ENCODE results near the gene ASF1B.
A peak's percentile ranks its signal among the peaks of the same experiment; 100 is the strongest.
"Not testable (repeated sequence)": the region's sequence is repeated elsewhere in the genome, so short reads cannot be mapped to it uniquely, and the experiment has no call there.

Gene ASF1B

DNA sequence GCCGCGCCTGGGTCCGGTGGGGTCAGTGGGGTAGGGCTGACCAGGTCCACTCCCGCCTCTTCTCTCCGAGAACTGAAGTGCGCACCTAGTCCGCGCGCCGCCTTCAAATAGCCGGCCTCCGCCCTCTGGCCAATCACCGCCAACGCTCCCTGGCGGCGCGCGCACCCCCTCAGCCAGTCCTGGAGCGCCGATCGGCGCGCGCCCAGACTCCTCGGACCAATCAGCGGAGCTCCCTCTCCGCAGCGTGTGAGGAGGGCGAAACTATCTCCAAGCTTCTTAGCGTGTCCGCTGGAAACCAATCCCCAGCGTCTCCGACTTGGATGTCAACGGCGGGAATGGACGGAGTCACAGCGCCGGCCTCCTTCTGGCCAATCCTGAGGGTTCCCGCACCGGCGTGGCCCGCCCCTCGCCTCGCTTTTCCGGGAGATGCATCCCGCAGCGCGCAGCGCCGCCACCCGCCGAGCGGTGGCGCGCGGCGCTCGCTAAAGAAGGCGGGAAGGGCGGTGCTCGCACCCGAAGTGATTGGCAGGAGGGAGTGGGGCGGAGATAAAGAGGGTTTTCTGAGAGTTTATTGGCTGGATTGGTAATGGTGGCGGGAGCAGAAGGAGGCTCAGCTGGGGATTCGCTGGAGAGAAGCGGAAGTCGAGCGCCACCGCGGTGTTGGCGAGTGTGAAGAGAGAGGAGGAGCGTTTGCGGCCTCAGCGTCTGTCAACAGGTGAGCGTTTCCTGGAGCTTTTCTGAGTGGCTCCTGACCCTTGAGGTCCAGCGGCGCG, at the start of gene ASF1B:
TSS of gene ASF1B (minus strand) at position 81 of the 773 bp plus-strand sequence. CDS start 133 bp downstream, outside the sequence.
- in situ Hi-C loops (cut with MboI; ENCODE audit: low pct_unique_long_range_greater_than_20kb, low sequenced_read_pairs, unreplicated experiment) = no loop called here
- TF ChIP-seq, protein P1, sequence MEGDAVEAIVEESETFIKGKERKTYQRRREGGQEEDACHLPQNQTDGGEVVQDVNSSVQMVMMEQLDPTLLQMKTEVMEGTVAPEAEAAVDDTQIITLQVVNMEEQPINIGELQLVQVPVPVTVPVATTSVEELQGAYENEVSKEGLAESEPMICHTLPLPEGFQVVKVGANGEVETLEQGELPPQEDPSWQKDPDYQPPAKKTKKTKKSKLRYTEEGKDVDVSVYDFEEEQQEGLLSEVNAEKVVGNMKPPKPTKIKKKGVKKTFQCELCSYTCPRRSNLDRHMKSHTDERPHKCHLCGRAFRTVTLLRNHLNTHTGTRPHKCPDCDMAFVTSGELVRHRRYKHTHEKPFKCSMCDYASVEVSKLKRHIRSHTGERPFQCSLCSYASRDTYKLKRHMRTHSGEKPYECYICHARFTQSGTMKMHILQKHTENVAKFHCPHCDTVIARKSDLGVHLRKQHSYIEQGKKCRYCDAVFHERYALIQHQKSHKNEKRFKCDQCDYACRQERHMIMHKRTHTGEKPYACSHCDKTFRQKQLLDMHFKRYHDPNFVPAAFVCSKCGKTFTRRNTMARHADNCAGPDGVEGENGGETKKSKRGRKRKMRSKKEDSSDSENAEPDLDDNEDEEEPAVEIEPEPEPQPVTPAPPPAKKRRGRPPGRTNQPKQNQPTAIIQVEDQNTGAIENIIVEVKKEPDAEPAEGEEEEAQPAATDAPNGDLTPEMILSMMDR (IDR thresholded peaks at IDR 0.05; ENCODE audit: extremely low read depth, insufficient read depth, missing control alignments) = peak; percentile 96
- peak; percentile 99 for DNase-seq (ENCODE audit: low spot score)

DNA sequence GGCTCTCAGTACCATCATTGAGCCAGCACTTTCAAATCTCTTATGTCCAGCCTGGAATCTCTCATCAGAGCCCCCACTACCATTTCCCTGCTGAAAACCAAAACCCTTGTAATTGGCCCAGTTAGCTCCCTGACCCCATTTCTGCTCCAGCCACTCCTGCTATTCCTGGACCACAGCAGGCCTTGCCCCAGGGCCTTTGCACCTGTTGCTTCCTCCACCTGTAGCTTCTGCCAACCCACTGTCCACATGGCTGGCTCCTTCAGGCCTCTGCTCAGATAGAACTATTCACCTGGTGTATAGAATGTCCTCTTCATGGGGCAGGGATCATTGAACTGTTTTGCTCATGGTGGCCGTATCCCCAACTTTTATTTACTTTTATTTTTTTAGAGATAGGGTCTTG, 49.3 kb upstream of the ASF1B start:
- in situ Hi-C loops (cut with MboI; ENCODE audit: low pct_unique_long_range_greater_than_20kb, low sequenced_read_pairs, unreplicated experiment); DNase-seq (ENCODE audit: low spot score): not testable (repeated sequence)

DNA sequence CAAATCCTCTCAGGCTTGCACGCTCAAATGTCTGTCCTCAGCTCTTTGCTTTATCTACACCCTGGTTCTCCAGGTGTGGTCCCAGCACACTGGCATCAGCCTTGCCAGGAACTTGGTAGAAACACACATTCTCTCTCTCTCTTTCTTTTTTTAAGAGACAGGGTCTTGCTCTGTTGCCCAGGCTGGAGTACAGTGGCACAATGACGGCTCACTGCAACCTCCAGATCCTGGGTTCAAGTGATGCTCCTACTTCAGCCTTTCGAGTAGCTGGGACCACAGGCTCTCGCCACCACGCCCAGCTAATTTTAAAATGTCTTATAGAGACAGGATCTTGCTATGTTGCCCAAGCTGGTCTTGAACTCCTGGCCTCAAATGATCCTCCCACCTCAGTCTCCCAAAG, 48.8 kb upstream of the ASF1B start:
- in situ Hi-C loops (cut with MboI; ENCODE audit: low pct_unique_long_range_greater_than_20kb, low sequenced_read_pairs, unreplicated experiment) = no loop called here
- TF ChIP-seq, protein P1 (IDR thresholded peaks at IDR 0.05; ENCODE audit: extremely low read depth, insufficient read depth, missing control alignments) = no peak
- DNase-seq (ENCODE audit: low spot score) = no peak

DNA sequence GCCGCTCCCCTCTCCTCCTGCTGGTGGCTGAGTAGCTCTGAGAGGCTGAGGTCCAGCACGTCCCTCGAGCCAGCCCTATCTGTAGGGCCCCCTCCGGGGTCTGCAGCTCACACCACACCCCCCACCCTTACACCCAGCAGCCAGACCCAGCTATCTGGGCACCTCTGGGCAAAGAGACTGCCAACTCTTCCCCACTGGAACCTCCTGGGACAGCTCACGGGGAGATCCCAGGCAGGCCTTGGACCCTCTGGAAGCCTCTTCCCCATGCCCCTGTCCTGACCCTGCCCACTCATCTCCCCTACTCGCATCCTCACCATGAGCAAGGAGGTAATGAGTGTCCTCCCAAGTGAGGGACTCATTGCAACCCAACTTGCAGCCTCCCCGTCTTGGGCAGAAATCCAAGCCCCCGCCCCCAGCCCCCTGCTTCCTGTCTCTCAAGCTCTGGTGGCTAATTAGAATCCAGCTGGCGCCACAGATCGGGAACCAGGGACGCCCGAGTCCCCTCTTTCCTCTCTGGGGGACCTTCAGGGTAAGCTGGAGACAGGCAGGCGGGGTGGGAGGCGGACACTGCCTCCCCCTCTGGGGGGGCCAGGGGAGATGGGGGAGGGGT, 47.5 kb upstream of the ASF1B start:
- TF ChIP-seq, protein P1 (IDR thresholded peaks at IDR 0.05; ENCODE audit: extremely low read depth, insufficient read depth, missing control alignments) = no peak
- DNase-seq (ENCODE audit: low spot score) = peak; percentile 23
- in situ Hi-C loops (cut with MboI; ENCODE audit: low pct_unique_long_range_greater_than_20kb, low sequenced_read_pairs, unreplicated experiment) = no loop called here

DNA sequence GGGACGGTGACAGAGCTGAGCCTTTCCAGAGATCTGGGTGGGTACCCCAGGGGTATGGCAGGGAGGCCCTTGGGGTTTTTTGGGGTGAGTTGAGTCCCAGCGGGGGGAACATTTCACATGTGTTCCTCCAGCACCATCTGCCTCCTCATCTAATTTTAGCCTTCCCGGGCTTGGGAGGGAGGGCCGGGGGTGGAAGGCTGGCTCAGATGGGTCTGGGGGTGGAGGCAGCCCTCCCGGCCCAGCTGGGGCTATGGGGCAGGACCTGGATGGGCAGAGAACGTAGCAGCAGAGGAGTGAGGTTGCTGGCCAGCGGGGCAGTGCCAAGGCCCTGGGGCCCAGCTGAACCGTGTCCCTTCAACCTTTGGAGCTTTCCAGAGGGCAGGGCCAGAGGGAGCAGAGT, 46.1 kb upstream of the ASF1B start:
- in situ Hi-C loops (cut with MboI; ENCODE audit: low pct_unique_long_range_greater_than_20kb, low sequenced_read_pairs, unreplicated experiment) = no loop called here
- TF ChIP-seq, protein P1 (IDR thresholded peaks at IDR 0.05; ENCODE audit: extremely low read depth, insufficient read depth, missing control alignments) = no peak
- DNase-seq (ENCODE audit: low spot score) = peak; percentile 12

DNA sequence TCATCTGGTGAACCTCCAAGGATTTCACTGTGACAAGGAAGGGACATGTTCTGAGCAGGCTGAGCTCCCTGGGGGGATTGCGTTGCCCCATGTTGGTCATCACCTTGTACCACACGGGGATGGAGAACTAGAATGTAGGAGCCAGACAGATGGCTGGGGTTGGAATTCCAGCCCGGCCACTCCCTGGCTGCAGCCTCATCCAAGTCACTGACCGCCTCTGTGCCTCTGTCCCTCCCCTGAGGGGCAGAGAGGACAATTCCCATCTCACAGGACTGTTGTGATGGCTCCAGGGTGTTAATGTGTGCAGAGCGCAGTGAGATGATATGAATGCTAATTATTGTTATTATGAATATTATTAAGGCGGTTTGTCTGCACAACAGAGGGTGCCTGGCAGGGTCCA, 45.5 kb upstream of the ASF1B start:
- in situ Hi-C loops (cut with MboI; ENCODE audit: low pct_unique_long_range_greater_than_20kb, low sequenced_read_pairs, unreplicated experiment) = no loop called here
- TF ChIP-seq, protein P1 (IDR thresholded peaks at IDR 0.05; ENCODE audit: extremely low read depth, insufficient read depth, missing control alignments) = no peak
- no peak for DNase-seq (ENCODE audit: low spot score)

DNA sequence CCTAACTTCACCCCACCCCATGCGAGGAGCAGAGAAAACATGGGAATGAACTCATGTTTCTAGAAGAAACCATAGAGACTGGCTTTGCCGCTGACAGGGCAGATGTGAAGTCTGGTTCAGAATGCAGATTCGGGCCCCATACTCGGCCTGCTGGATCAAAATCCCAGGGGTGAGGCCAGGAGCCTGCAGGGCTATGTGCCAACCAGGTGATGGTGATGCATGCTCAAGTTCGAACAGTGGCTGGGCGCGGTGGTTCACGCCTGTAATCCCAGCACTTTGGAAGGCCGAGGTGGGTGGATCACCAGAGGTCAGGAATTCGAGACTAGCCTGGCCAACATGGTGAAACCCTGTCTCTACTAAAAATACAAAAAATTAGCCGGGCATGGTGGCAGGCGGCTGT, 44.8 kb upstream of the ASF1B start:
- in situ Hi-C loops (cut with MboI; ENCODE audit: low pct_unique_long_range_greater_than_20kb, low sequenced_read_pairs, unreplicated experiment) = not testable (repeated sequence)
- peak; percentile 12 for DNase-seq (ENCODE audit: low spot score)
